Type B pancreatic cell (in vitro differentiated cells): ENCODE measurements around the gene NUP50. TPM values are rescaled to one million over a fixed set of nuclear protein-coding genes. Genes with fewer than 3 reads are reported as not detected.
A peak's percentile ranks its signal among the peaks of the same experiment; 100 is the strongest.

ENCODE experiments used
- DNase-seq: peaks from one replicate; pipeline ENCODE4 v3.0.0; 2021; ENCODE audit warnings: mixed read lengths; ENCODE audit not compliant: unreplicated experiment; ENCODE audit errors: extremely low spot score
- H3K27ac Mint-ChIP-seq: 2 replicates; pipeline ENCODE4 v1.8.0; 2021; ENCODE audit warnings: mild to moderate bottlenecking, mixed read lengths
- H3K27me3 Mint-ChIP-seq: 2 replicates; pipeline ENCODE4 v1.8.0; 2021; ENCODE audit warnings: mixed read lengths
- H3K36me3 Mint-ChIP-seq: 2 replicates; pipeline ENCODE4 v1.8.0; 2021; ENCODE audit warnings: mixed read lengths
- H3K4me1 Mint-ChIP-seq: one replicate; pipeline ENCODE4 v1.8.0; 2021; ENCODE audit warnings: mixed read lengths; ENCODE audit not compliant: unreplicated experiment
- H3K4me3 Mint-ChIP-seq: 2 replicates; pipeline ENCODE4 v1.8.0; 2021; ENCODE audit warnings: mild to moderate bottlenecking, mixed read lengths
- H3K9me3 Mint-ChIP-seq: 2 replicates; pipeline ENCODE4 v1.8.0; 2021; ENCODE audit warnings: mixed read lengths
- CTCF ChIP-seq: fragments of 200-600 bp; sonication (generic); conservative IDR thresholded peaks from 2 replicates; pipeline ENCODE4 v1.5.0; 2021; ENCODE audit warnings: antibody characterized with exemption, mild to moderate bottlenecking
- total RNA-seq: library from RNA; stranded (reverse); gene quantifications from 2 replicates; pipeline ENCODE4 v1.2.1, GENCODE V29; 2021; ENCODE audit warnings: low replicate concordance

NUP50 gene
- total RNA-seq, 1 donor from 2014 or later, result 83.6 TPM

- H3K27me3 Mint-ChIP-seq, result no peaks in the 10 kb centered on the region
- no peaks in the 10 kb centered on the region for H3K9me3 Mint-ChIP-seq
- no peak for DNase-seq
- H3K4me1 Mint-ChIP-seq, result no peaks in the 10 kb centered on the region
- H3K27ac Mint-ChIP-seq, result no peak overlapping the region
- H3K36me3 Mint-ChIP-seq, result peaks cover 33% of the 10 kb centered on the region
- no peak overlapping the region for H3K4me3 Mint-ChIP-seq
- TF ChIP-seq CTCF, result no peak
These were observed 18.0 kb downstream of the NUP50 start for GRCh38 chr22:45181766-45182165.

GRCh38 chr22:45183974-45184373 is 20.2 kb downstream of the NUP50 start:
- Mint-ChIP-seq H3K36me3 (peaks cover 29% of the 10 kb centered on the region), H3K27me3 (no peaks in the 10 kb centered on the region), H3K4me3 (no peak overlapping the region), H3K4me1 (peaks cover 11% of the 10 kb centered on the region), H3K9me3 (no peaks in the 10 kb centered on the region), H3K27ac (no peak overlapping the region)
- TF ChIP-seq CTCF, result no peak
- no peak for DNase-seq

- Mint-ChIP-seq H3K27ac (peak overlapping the region; percentile 50), H3K4me3 (no peak overlapping the region), H3K36me3 (peaks cover 19% of the 10 kb centered on the region), H3K4me1 (peaks cover 11% of the 10 kb centered on the region), H3K27me3 (no peaks in the 10 kb centered on the region), H3K9me3 (no peaks in the 10 kb centered on the region)
- DNase-seq, result no peak
- no peak for TF ChIP-seq CTCF
These were observed 22.2 kb downstream of the NUP50 start for GRCh38 chr22:45185718-45186514.

DNA sequence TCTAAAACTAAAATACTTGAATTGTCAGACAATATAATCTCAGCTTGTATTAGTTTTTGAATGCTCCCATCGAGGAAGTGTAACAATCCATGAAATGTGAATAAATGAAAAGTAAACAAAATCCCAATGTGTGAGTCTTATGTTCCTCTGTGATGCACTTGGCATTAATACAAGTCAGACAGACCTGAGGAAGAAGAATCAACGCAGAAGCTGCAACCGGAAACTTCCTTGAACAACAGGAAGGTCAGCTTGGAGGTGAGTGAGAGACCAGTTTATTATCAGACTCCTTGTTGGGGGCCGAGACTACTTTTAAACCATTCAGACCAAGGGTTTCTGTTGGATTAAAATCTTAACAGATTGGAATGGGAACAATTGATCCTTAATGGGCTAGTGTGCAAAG is 24.2 kb downstream of the NUP50 start:
- Mint-ChIP-seq H3K4me1 (peaks cover 11% of the 10 kb centered on the region), H3K27ac (peak overlapping the region; percentile 85), H3K4me3 (no peak overlapping the region), H3K9me3 (no peaks in the 10 kb centered on the region), H3K27me3 (no peaks in the 10 kb centered on the region), H3K36me3 (peaks cover 11% of the 10 kb centered on the region)
- TF ChIP-seq CTCF, result no peak
- DNase-seq, result no peak

- no peak for DNase-seq
- Mint-ChIP-seq H3K4me1 (peaks cover 11% of the 10 kb centered on the region), H3K27me3 (no peaks in the 10 kb centered on the region), H3K27ac (peak overlapping the region; percentile 85), H3K4me3 (no peak overlapping the region), H3K9me3 (no peaks in the 10 kb centered on the region), H3K36me3 (peaks cover 11% of the 10 kb centered on the region)
- no peak for TF ChIP-seq CTCF
These were observed 25.1 kb downstream of the NUP50 start for GRCh38 chr22:45188779-45189178.
